Measurements from ENCODE around the gene ADRA1B. TPM values are rescaled to one million over a fixed set of nuclear protein-coding genes. Genes with fewer than 3 reads are reported as not detected.

The ADRA1B gene
- total and polyA plus RNA-seq, 2 of the 8 experiments (the other 6 are each of a cell fraction or from before 2014, with no cell fraction given): not detected

DNA sequence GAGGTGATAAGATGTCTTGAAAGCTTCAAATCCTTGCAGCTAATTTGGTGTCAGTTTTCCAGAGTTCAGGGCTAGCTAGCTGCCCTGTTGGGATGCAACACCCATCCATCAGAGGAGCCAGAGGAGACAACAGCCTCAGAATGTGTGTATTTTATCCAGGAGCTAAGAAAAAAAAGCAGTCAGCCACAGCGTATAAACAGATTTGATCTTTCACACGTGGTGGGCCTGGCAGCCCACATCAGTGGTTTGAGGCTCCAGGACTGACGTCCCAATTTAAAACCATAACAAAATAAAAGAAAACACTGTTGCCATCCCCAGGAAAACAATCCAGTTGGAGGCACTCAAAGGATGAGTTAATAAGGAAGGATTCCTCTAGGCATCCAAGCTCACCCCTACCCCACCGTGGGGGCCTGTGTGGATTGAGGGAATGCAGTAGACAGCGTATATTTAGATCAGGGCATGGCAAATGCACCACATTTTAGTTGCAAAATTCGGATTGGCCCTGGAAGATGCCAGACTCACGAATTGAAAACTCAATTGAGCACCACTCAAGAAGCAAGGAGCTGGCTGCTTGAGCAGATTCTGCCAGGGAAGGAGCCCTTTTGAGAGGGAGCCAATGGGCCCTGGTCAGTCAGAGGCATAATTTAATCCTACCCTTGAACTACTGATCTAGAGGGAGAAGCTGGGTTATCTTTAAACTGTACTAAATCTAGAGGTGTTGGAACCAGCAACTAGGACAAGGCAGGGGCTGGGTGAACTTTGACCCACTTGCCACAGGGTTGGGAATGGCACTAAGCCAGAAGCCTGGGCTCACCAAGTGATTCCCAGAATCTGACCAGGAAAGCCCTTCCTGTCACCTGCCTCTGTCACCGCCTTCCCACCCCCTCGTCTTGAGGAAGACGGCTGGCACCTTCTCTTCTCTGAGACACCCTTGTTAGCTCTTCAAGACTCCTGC, 17.5 kb downstream of the ADRA1B start:
- no peak overlapping the region for H2AK5ac ChIP-seq (ENCODE audit: low read depth, low read length)
- H3K4ac ChIP-seq (replicated peaks; ENCODE audit: insufficient read length, low read depth, low read length): no peak overlapping the region
- H3K79me2 ChIP-seq (ENCODE audit: control insufficient read depth in 1 of 2, insufficient read depth in 2 of 2, low read length in 2 of 2): no peaks in the 10 kb centered on the region
- ChIA-PET POLR2A (ENCODE audit: partially characterized antibody) (no interaction called here), CTCF (ENCODE audit: partially characterized antibody) (interaction anchor here (0.7 to 4.1 kb wide), 6 partner anchors 16 to 493 kb away, joined by 3 to 14 read pairs (median 4); no protein-coding TSS in a partner anchor)
- no peak overlapping the region for H3K56ac ChIP-seq (replicated peaks; ENCODE audit: insufficient read length, low read depth, low read length)
- H3K27ac ChIP-seq (ENCODE audit: low read depth, low read length): no peak overlapping the region
- H3K4me2 ChIP-seq (ENCODE audit: insufficient read depth in 1 of 2, low read depth in 2 of 2, low read length in 2 of 2): no peak overlapping the region
- H2BK15ac ChIP-seq (ENCODE audit: low read length): no peak overlapping the region
- no peaks in the 10 kb centered on the region for H3K23me2 ChIP-seq (ENCODE audit: low read depth, low read length)
- TF ChIP-seq TCF12 (IDR thresholded peaks at IDR 0.05; ENCODE audit: low read depth, low read length) (no peak), RNF2 (IDR thresholded peaks at IDR 0.05; ENCODE audit: borderline replicate concordance, low read depth, low read length, missing control alignments, poor library complexity, severe bottlenecking) (no peak), KDM4A (IDR thresholded peaks at IDR 0.05; ENCODE audit: low read depth, low read length, severe bottlenecking) (no peak), CTBP2 (IDR thresholded peaks at IDR 0.05; ENCODE audit: borderline replicate concordance, insufficient read depth, insufficient read length, low read length) (no peak), PHF8 (conservative IDR thresholded peaks at IDR 0.05; ENCODE audit: low read depth, low read length) (no peak), CREB1 (IDR thresholded peaks at IDR 0.05) (no peak), SUZ12 (IDR thresholded peaks at IDR 0.05; ENCODE audit: low read length) (no peak), EP300 (IDR thresholded peaks at IDR 0.05; ENCODE audit: borderline replicate concordance in 1 of 2, low read depth in 2 of 2, low read length in 2 of 2) (no peak), ASH2L (IDR thresholded peaks at IDR 0.05; ENCODE audit: low read length) (no peak), ZNF274 (IDR thresholded peaks at IDR 0.05; ENCODE audit: borderline replicate concordance, extremely low read depth, low read length) (no peak)
- DNase-seq (ENCODE audit: low read depth in 1 of 2, low spot score in 2 of 2): no peak
- H3K36me3 ChIP-seq (ENCODE audit: control insufficient read depth in 2 of 4, insufficient read depth in 4 of 4, low read length in 3 of 4): no peaks in the 10 kb centered on the region
- no peaks in the 10 kb centered on the region for H3K9me3 ChIP-seq (ENCODE audit: insufficient read depth in 2 of 2, low read depth in 1 of 2, low read length in 1 of 2)
- H3K14ac ChIP-seq (ENCODE audit: insufficient read length): no peak overlapping the region
- no peaks in the 10 kb centered on the region for H3K4me1 ChIP-seq (replicated peaks in 1 of 4; ENCODE audit: control insufficient read depth in 3 of 4, insufficient read depth in 4 of 4, low read length in 3 of 4)
- no peak overlapping the region; the same call in 1 of the 2 replicates for H2AFZ ChIP-seq (ENCODE audit: low read length)
- H2BK20ac ChIP-seq (ENCODE audit: low read length): no peak overlapping the region
- FAIRE-seq: no peak
- no peaks in the 10 kb centered on the region for H4K20me1 ChIP-seq (replicated peaks in 1 of 2; ENCODE audit: control insufficient read depth in 1 of 2, insufficient read depth in 2 of 2, low read length in 2 of 2)
- H3K18ac ChIP-seq (ENCODE audit: extremely low read depth, low read length): no peak overlapping the region
- H2BK12ac ChIP-seq (ENCODE audit: low read depth, low read length): no peak overlapping the region
- H2BK5ac ChIP-seq (ENCODE audit: low read depth, low read length): no peak overlapping the region
- no peak overlapping the region for H4K5ac ChIP-seq (ENCODE audit: insufficient read length, low read depth, low read length)
- WGBS, 2 experiments (ENCODE audit: extremely low coverage in 1 of 2, insufficient coverage in 1 of 2, insufficient read length in 1 of 2, insufficient replicate concordance in 2 of 2, low coverage in 1 of 2, low lambda C conversion rate in 2 of 2, missing lambda C conversion rate in 1 of 2): 86% methylated on average over 10 of the region's 10 CpGs; no CpG with 5 or more reads in 1 of the 2 experiments
- no peaks in the 10 kb centered on the region for H3K79me1 ChIP-seq (ENCODE audit: low read depth, low read length)
- no peak overlapping the region for H3K9ac ChIP-seq (replicated peaks in 1 of 4; ENCODE audit: extremely low read depth in 1 of 4, low read depth in 3 of 4, low read length in 3 of 4)
- no peak overlapping the region for H4K91ac ChIP-seq (replicated peaks; ENCODE audit: insufficient read length, low read length)
- H4K8ac ChIP-seq (ENCODE audit: extremely low read depth, insufficient read depth, low read length): no peak overlapping the region
- no peak overlapping the region for H2BK120ac ChIP-seq (replicated peaks; ENCODE audit: low read depth, low read length)
- no peaks in the 10 kb centered on the region for H3K27me3 ChIP-seq (replicated peaks in 1 of 4; ENCODE audit: control insufficient read depth in 3 of 4, extremely low read depth in 1 of 4, insufficient read depth in 3 of 4, low read length in 3 of 4)
- no peak overlapping the region for H3K23ac ChIP-seq (ENCODE audit: insufficient read length)
- H3K4me3 ChIP-seq (ENCODE audit: extremely low read depth in 1 of 4, insufficient read depth in 2 of 4, low read depth in 3 of 4, low read length in 4 of 4): no peak overlapping the region
